Glomerular endothelial cell (primary cell): ENCODE data around the gene VANGL1. TPM values are rescaled to one million over a fixed set of nuclear protein-coding genes. Genes with fewer than 3 reads are reported as not detected.
A peak's percentile ranks its signal among the peaks of the same experiment; 100 is the strongest.
"Not testable (repeated sequence)": the region's sequence is repeated elsewhere in the genome, so short reads cannot be mapped to it uniquely, and the experiment has no call there.

ENCODE experiments used
- DNase-seq: peaks from one replicate; pipeline ENCODE4 v3.0.0-alpha.2; 2011; ENCODE audit warnings: low read depth, low spot score; ENCODE audit errors: extremely low read depth
- total RNA-seq: library from RNA; depleted of rRNA; stranded (reverse); fragments of >200 nt; gene quantifications from 2 replicates; pipeline ENCODE4 v1.2.3, GENCODE V29; 2015

The VANGL1 gene
- total RNA-seq: 14.3 and 18.4 TPM in 2 replicates

GRCh38 chr1:115641762-115642167 lies at the start of gene VANGL1:
TSS of gene VANGL1 (plus strand) at chr1:115641970. CDS start at chr1:115651414, 9,444 bp downstream.
- no peak for DNase-seq

GRCh38 chr1:115592264-115592663 lies 49.5 kb upstream of the VANGL1 start:
- no peak for DNase-seq

GRCh38 chr1:115593365-115594259 lies 48.2 kb upstream of the VANGL1 start:
- DNase-seq: no peak

GRCh38 chr1:115594600-115594999 lies 47.2 kb upstream of the VANGL1 start:
- no peak for DNase-seq

GRCh38 chr1:115595279-115596079 lies 46.3 kb upstream of the VANGL1 start:
- peak; percentile 61 for DNase-seq

- DNase-seq: no peak
These were observed 45.5 kb upstream of the VANGL1 start for GRCh38 chr1:115596080-115596780.

GRCh38 chr1:115604508-115604907 lies 37.3 kb upstream of the VANGL1 start:
- DNase-seq: no peak

GRCh38 chr1:115606305-115606704 lies 35.5 kb upstream of the VANGL1 start:
- DNase-seq: no peak

GRCh38 chr1:115609021-115609420 lies 32.7 kb upstream of the VANGL1 start:
- DNase-seq: no peak

- no peak for DNase-seq
These were observed 28.0 kb upstream of the VANGL1 start for GRCh38 chr1:115613767-115614166.

GRCh38 chr1:115620453-115620852 lies 21.3 kb upstream of the VANGL1 start:
- no peak for DNase-seq

- DNase-seq: no peak
These were observed 20.8 kb upstream of the VANGL1 start for GRCh38 chr1:115620950-115621349.

GRCh38 chr1:115624859-115625258 lies 16.9 kb upstream of the VANGL1 start:
- DNase-seq: no peak

GRCh38 chr1:115630342-115630741 lies 11.4 kb upstream of the VANGL1 start:
- DNase-seq: no peak

- no peak for DNase-seq
These were observed 9.3 kb upstream of the VANGL1 start for GRCh38 chr1:115632251-115633026.

- not testable (repeated sequence) for DNase-seq
These were observed 8.2 kb upstream of the VANGL1 start for GRCh38 chr1:115633606-115634005.

- not testable (repeated sequence) for DNase-seq
These were observed 4.5 kb upstream of the VANGL1 start for GRCh38 chr1:115637247-115637646.

- DNase-seq: no peak
These were observed 1.4 kb upstream of the VANGL1 start for GRCh38 chr1:115640384-115640783.

- DNase-seq: no peak
These were observed 650 bp downstream of the VANGL1 start for GRCh38 chr1:115642168-115643072.
